ENCODE results near the gene KRTAP10-3. TPM values are rescaled to one million over a fixed set of nuclear protein-coding genes. Genes with fewer than 3 reads are reported as not detected.

Gene KRTAP10-3
- total RNA-seq, 3 donors from 2014 or later, result not detected

DNA sequence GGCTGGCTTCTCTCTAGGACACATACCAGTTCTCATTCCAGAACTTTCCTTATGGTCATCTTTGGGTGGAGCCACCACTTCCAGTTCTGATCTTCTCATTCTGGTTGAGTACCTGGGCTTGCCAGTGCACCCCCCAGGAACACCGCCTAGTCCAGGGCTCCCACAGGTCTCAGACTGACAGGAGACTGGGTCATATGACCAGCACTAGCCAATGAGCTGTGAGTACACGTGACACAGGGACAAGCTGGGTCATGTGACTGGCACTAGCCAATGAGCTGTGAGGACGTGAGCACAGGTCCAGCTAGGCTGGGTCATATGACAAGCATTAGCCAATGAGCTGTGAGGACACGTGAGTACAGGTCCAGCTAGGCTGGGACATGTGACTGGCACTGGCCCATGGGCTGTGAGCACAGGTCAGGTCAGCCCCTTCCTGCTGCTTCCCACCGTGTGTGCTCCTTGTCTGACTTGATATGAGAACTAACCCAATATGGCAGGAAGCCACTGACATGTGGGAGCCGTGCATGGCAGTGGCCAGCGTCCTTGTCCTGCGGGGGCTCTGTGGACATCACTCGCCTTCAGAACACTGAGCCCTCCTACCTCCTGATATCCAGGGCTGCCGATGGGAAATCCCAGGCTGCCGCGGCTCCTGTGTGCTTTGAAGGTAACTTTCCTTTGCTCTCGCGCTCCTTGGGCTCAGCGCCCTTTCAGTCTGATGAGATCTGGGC lies 41.3 kb downstream of the KRTAP10-3 start:
- Histone ChIP-seq H3K36me3 (no peaks in the 10 kb centered on the region), H3K9me3 (no peaks in the 10 kb centered on the region), H3K4me1 (no peaks in the 10 kb centered on the region), H3K27me3 (peaks cover 0 to 13% of the 10 kb centered on the region in 2 donors), H3K4me3 (no peak overlapping the region), H3K27ac (no peak overlapping the region)
- intact Hi-C loops (cut with DNase I; ENCODE audit: low total_unique reads), result no loop called here
- DNase-seq (ENCODE audit: low spot score in 2 of 2), result no peak
- TF ChIP-seq POLR2A (IDR thresholded peaks at IDR 0.05) (no peak), POLR2AphosphoS5 (IDR thresholded peaks at IDR 0.05) (no peak)
- TF ChIP-seq, protein P1, sequence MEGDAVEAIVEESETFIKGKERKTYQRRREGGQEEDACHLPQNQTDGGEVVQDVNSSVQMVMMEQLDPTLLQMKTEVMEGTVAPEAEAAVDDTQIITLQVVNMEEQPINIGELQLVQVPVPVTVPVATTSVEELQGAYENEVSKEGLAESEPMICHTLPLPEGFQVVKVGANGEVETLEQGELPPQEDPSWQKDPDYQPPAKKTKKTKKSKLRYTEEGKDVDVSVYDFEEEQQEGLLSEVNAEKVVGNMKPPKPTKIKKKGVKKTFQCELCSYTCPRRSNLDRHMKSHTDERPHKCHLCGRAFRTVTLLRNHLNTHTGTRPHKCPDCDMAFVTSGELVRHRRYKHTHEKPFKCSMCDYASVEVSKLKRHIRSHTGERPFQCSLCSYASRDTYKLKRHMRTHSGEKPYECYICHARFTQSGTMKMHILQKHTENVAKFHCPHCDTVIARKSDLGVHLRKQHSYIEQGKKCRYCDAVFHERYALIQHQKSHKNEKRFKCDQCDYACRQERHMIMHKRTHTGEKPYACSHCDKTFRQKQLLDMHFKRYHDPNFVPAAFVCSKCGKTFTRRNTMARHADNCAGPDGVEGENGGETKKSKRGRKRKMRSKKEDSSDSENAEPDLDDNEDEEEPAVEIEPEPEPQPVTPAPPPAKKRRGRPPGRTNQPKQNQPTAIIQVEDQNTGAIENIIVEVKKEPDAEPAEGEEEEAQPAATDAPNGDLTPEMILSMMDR (IDR thresholded peaks at IDR 0.05), result no peak

DNA sequence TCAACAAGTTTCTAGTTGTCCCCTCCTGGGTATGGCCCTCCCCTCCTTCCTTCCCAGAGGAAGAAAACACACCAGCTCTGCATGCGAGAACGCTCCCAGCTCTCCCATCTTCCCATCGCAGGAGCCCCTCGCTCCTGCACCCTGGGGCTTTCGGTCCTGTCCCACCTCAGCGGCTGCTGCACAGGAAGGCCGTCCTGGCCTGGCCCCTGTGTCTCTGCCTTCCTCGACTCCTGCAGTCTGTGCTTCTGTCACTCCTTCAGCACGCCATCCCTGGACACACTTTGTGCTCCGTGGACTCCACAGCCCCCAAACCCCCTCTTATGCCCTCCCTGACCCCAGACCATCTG lies 41.8 kb downstream of the KRTAP10-3 start:
- DNase-seq (ENCODE audit: low spot score in 2 of 2), result no peak
- Histone ChIP-seq H3K9me3 (no peaks in the 10 kb centered on the region), H3K27ac (no peak overlapping the region), H3K36me3 (no peaks in the 10 kb centered on the region), H3K4me3 (no peak overlapping the region), H3K27me3 (peaks cover 0 to 13% of the 10 kb centered on the region in 2 donors), H3K4me1 (no peaks in the 10 kb centered on the region)
- intact Hi-C loops (cut with DNase I; ENCODE audit: low total_unique reads), result no loop called here
- no peak for TF ChIP-seq POLR2AphosphoS5 (IDR thresholded peaks at IDR 0.05)
- TF ChIP-seq POLR2A (IDR thresholded peaks at IDR 0.05), result no peak
- TF ChIP-seq, protein P1 (IDR thresholded peaks at IDR 0.05), result no peak

DNA sequence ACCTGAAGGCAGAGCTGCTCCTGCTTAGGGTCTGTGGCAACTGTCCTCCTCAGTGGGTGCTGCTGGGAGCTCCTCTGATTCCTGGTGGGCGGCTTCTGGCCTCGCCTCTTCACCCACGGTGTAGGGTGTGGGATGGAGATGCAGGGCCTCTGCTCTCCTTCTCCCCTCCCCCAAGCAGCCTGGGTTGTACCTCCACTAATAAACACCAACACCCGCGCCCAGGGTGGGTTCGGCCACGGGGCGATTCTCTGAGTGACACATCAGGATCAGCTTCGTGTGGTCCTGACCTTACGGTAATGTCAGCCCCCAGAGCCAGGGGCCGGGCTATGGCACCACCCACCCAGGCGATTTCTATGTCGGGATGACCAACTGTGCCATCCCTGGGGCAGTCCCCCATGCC lies 42.3 kb downstream of the KRTAP10-3 start:
- H3K27ac ChIP-seq, result no peak overlapping the region
- DNase-seq (ENCODE audit: low spot score in 2 of 2), result no peak
- no peaks in the 10 kb centered on the region for H3K36me3 ChIP-seq
- H3K27me3 ChIP-seq, result peaks cover 0 to 13% of the 10 kb centered on the region in 2 donors
- H3K9me3 ChIP-seq, result no peaks in the 10 kb centered on the region
- H3K4me1 ChIP-seq, result no peaks in the 10 kb centered on the region
- intact Hi-C loops (cut with DNase I; ENCODE audit: low total_unique reads), result no loop called here
- TF ChIP-seq POLR2AphosphoS5 (IDR thresholded peaks at IDR 0.05) (no peak), POLR2A (IDR thresholded peaks at IDR 0.05) (no peak)
- TF ChIP-seq, protein P1 (IDR thresholded peaks at IDR 0.05), result no peak
- H3K4me3 ChIP-seq, result no peak overlapping the region

DNA sequence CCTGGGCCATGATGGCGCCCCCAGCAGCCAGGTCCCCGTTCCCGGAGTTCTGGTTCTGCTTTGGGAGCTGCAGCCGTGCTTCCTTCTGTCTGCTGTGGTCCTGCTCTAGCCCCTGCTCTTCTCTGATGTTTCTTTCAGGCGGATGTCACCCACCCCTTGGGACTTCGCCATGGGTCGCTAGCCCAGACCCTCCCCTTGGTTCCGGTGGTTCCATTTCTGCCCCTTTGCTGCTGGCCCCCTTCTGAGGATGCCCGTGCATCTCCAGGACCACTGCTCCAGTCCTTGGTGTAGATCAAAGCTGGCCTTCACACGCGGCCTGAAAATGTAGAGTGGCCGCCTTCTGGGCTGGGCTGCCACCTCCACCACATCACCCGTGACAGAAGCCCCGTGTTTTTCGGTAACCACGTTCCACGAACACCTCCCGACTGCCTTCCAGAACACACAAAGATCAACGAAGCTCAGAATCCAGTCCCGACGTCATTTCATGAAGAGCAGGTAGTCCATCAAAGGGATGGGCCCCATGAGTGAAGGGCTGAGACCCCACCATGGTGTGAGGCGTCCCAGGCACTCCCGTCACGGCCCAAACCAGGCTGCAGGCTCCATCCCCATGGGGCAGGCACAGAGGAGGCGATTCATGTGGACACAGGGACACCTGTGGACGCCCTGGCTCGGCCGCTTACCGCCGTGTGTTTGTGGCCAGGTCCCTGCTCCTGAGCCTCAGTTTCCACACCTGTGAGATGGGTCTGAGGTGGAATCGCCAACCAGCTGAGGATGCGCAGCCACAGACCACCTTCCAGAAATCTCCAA lies 43.0 kb downstream of the KRTAP10-3 start:
- H3K27me3 ChIP-seq, result peaks cover 2 to 10% of the 10 kb centered on the region in 2 donors
- no peaks in the 10 kb centered on the region for H3K36me3 ChIP-seq
- no peaks in the 10 kb centered on the region for H3K9me3 ChIP-seq
- H3K4me1 ChIP-seq, result no peaks in the 10 kb centered on the region
- no peak overlapping the region for H3K27ac ChIP-seq
- intact Hi-C loops (cut with DNase I; ENCODE audit: low total_unique reads), result no loop called here
- DNase-seq (ENCODE audit: low spot score in 2 of 2), result no peak
- H3K4me3 ChIP-seq, result no peak overlapping the region
- TF ChIP-seq, protein P1 (IDR thresholded peaks at IDR 0.05), result no peak
- no peak for TF ChIP-seq POLR2AphosphoS5 (IDR thresholded peaks at IDR 0.05)
- TF ChIP-seq POLR2A (IDR thresholded peaks at IDR 0.05), result no peak

DNA sequence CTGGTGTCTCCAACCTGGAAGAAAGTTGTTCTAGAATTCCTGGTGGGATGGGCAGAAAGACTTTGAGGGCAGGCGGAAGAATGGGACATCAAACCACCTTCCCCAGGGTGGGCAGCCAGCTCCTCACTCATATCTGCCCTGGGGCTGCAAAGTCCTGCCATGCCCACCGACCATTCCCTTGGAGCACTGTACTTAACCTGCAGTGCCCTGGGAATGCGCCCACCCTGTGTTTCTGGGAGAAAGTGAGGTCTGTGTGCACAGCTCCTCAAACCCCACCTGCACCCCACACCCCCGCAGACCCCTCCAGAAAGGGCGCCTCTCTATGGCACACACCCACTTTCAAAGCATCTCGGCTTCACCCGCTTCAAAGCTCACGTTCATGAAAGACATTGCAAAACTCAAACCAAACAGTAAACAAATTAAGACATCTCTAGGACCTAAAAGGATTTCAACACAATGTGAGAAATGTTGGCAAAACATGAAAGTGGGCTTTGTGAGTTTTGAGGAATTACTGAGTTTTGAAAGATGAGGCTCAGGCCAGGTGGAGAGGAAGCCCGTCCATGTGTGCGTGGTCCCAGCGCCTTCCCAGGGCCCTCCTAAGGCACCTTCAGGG lies 43.7 kb downstream of the KRTAP10-3 start:
- Histone ChIP-seq H3K36me3 (no peaks in the 10 kb centered on the region), H3K4me3 (no peak overlapping the region), H3K9me3 (no peaks in the 10 kb centered on the region), H3K4me1 (no peaks in the 10 kb centered on the region), H3K27me3 (peaks cover 3 to 4% of the 10 kb centered on the region in 2 donors), H3K27ac (no peak overlapping the region)
- DNase-seq (ENCODE audit: low spot score in 2 of 2), result no peak
- intact Hi-C loops (cut with DNase I; ENCODE audit: low total_unique reads), result no loop called here
- TF ChIP-seq POLR2AphosphoS5 (IDR thresholded peaks at IDR 0.05) (no peak), POLR2A (IDR thresholded peaks at IDR 0.05) (no peak)
- TF ChIP-seq, protein P1 (IDR thresholded peaks at IDR 0.05), result no peak

Measured in breast epithelium (tissue), 4 donors.